Panc1 (cell line): ENCODE results near the gene PDE3A.

Source experiments
- POLR2AphosphoS5 ChIP-seq: IDR thresholded peaks from 2 replicates; pipeline ENCODE4 v1.6.1; 2012; ENCODE audit warnings: mild to moderate bottlenecking, low read depth, low read length, moderate library complexity
- TCF7L2 ChIP-seq: IDR thresholded peaks from 2 replicates; pipeline ENCODE4 v1.6.1; 2011; ENCODE audit warnings: mild to moderate bottlenecking, low read depth, low read length, inconsistent platforms
- TF ChIP-seq, protein P1 (sequence below): fragments of 450-650 bp; IDR thresholded peaks from 2 replicates; pipeline ENCODE4 v1.5.1; 2017; ENCODE audit warnings: mild to moderate bottlenecking

DNA sequence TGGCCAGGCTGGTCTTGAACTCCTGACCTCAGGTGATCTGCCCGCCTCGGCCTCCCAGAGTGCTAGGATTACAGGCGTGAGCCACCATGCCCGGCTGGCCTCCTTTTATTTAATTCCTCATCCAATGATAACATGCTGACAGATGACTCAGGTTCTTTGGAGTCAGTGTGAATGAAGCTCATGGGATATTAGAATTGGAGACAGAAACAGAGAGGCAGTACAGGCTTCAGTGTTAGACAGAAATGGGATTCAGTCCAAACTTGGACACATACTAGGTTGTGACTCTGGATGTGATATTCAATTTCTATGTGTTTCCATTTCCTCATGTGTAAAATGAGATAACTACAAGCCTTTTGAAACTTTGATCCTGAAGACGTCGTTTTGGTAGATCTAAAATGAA is 47.3 kb downstream of the PDE3A start:
- no peak for TF ChIP-seq POLR2AphosphoS5
- TF ChIP-seq, protein P1, sequence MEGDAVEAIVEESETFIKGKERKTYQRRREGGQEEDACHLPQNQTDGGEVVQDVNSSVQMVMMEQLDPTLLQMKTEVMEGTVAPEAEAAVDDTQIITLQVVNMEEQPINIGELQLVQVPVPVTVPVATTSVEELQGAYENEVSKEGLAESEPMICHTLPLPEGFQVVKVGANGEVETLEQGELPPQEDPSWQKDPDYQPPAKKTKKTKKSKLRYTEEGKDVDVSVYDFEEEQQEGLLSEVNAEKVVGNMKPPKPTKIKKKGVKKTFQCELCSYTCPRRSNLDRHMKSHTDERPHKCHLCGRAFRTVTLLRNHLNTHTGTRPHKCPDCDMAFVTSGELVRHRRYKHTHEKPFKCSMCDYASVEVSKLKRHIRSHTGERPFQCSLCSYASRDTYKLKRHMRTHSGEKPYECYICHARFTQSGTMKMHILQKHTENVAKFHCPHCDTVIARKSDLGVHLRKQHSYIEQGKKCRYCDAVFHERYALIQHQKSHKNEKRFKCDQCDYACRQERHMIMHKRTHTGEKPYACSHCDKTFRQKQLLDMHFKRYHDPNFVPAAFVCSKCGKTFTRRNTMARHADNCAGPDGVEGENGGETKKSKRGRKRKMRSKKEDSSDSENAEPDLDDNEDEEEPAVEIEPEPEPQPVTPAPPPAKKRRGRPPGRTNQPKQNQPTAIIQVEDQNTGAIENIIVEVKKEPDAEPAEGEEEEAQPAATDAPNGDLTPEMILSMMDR, result no peak
- no peak for TF ChIP-seq TCF7L2
